Esophagus muscularis mucosa (tissue), 4 donors: ENCODE data around the gene MAFG. TPM values are rescaled to one million over a fixed set of nuclear protein-coding genes. Genes with fewer than 3 reads are reported as not detected.

ENCODE experiments used
- DNase-seq: peaks from one replicate; pipeline ENCODE4 v3.0.0-alpha.2; 2017; ENCODE audit errors: extremely low spot score
- H3K27ac ChIP-seq, 4 donors: fragments of 200-600 bp; sonication (generic); replicated peaks in 1 of 4; 1 replicate in 3 of 4; 2 replicates in 1 of 4; pipeline ENCODE4 v1.5.1; 2016 to 2019; ENCODE audit warnings: mild to moderate bottlenecking in 1 of 4
- H3K27me3 ChIP-seq, 4 donors: fragments of 200-600 bp; sonication (generic); one replicate each; pipeline versions ENCODE4 v1.5.1 to v1.6.0; 2016 to 2019
- H3K36me3 ChIP-seq, 4 donors: fragments of 200-600 bp; sonication (generic); one replicate each; pipeline ENCODE4 v1.5.1; 2016 to 2019
- H3K4me1 ChIP-seq, 4 donors: fragments of 200-600 bp; sonication (generic); one replicate each; pipeline ENCODE4 v1.5.1; 2016 to 2019
- H3K4me3 ChIP-seq, 4 donors: fragments of 200-600 bp; sonication (generic); 1 replicate in 2 of 4; 2 replicates in 2 of 4; pipeline ENCODE4 v1.5.1; 2016 to 2019; ENCODE audit warnings: mild to moderate bottlenecking in 4 of 4, moderate library complexity in 1 of 4
- H3K9me3 ChIP-seq, 4 donors: fragments of 200-600 bp; sonication (generic); 1 replicate in 3 of 4; 2 replicates in 1 of 4; pipeline ENCODE4 v1.5.1; 2016 to 2019
- EP300 ChIP-seq: sonication (generic); formaldehyde crosslinking; IDR thresholded peaks from one replicate; pipeline ENCODE4 v1.6.1; 2017; ENCODE audit warnings: antibody characterized with exemption
- POLR2A ChIP-seq: fragments of 450-650 bp; IDR thresholded peaks from one replicate; pipeline ENCODE4 v1.6.1; 2017; ENCODE audit warnings: antibody characterized with exemption, moderate library complexity, mild to moderate bottlenecking, low read depth
- POLR2AphosphoS5 ChIP-seq, 2 donors: sonication (generic); formaldehyde crosslinking; IDR thresholded peaks; one replicate each; pipeline ENCODE4 v1.6.1; 2017; ENCODE audit warnings: antibody characterized with exemption in 2 of 2
- WGBS: methylation state at CpG from one replicate; pipeline ENCODE4 v1.1.5; 2018; 5-methylcytosine and 5-hydroxymethylcytosine counted together
- intact Hi-C: fragments of 100-400 bp; cut with DNase I; formaldehyde crosslinking; loops from one replicate; pipeline ENCODE4 v1.15.1; 2023
- total RNA-seq, 4 donors: library from RNA; depleted of rRNA; stranded (reverse); fragments of >200 nt; gene quantifications; one replicate each; pipeline versions ENCODE4 v1.1.0 to v1.2.1, GENCODE V29; 2016
- TF ChIP-seq, protein P1 (sequence below), 3 experiments: fragments of 200-600 bp in 2 of 3; fragments of 450-650 bp in 1 of 3; sonication (generic) in 2 of 3; IDR thresholded peaks; one replicate each; pipeline ENCODE4 v1.5.1; 2017 to 2019; ENCODE audit warnings: antibody characterized with exemption in 3 of 3, mild to moderate bottlenecking in 2 of 3, moderate library complexity in 1 of 3

The MAFG gene
- total RNA-seq, 4 donors from 2014 or later, result 23.7 to 41.7 (median 33.6) TPM

DNA sequence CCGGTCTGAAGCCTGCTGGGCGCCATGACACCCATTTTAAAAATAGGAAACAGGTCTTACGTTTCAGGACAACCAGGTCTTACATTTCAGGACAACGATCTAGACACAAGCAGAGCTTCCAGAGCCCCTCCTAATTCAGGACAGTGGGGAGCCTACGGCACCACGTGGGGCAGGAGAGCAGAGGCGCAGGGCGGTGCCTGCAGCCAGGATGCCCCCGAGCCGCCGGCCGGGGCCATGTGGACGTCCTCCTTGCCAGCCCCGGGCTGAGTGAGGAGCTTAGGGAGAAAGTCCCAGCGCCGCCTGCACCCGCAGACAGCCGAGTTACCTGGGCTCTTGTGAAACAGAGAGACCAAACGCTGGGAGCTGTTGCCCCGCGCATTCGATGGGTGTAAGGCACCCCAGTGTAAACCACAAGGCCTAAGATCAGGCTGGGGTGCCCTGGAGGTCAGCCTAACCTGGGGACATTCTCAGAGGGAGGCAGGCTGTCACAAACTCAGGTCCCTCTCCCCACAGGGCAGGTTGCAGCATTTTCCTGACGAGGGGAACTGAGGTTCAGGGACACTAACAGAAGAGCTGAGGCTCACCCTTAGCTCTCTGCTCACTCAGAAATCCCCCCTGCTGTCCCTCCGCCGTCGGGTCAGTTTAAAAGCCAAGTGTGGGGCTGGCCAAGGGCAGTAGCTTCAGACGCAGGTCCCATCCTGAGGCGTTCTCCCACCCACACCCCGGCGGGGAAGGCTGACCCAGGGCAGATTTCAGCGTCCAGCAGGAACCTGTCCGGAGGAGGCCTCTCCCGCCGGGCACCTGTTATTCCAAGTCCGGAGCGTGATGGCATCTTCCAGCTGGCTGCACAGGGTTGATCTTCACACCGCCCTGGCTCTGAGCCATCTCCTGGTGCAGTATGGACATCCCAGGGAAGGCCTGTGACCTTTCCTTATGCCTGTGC, 35.2 kb upstream of the MAFG start:
- no peak overlapping the region for H3K27ac ChIP-seq
- peaks cover 10 to 90% (median 36%) of the 10 kb centered on the region in 4 donors for H3K27me3 ChIP-seq
- DNase-seq, result no peak
- no peaks in the 10 kb centered on the region for H3K36me3 ChIP-seq
- intact Hi-C loops, result no loop called here
- peaks cover 22 to 49% (median 38%) of the 10 kb centered on the region in 4 donors for H3K4me1 ChIP-seq
- TF ChIP-seq, protein P1, sequence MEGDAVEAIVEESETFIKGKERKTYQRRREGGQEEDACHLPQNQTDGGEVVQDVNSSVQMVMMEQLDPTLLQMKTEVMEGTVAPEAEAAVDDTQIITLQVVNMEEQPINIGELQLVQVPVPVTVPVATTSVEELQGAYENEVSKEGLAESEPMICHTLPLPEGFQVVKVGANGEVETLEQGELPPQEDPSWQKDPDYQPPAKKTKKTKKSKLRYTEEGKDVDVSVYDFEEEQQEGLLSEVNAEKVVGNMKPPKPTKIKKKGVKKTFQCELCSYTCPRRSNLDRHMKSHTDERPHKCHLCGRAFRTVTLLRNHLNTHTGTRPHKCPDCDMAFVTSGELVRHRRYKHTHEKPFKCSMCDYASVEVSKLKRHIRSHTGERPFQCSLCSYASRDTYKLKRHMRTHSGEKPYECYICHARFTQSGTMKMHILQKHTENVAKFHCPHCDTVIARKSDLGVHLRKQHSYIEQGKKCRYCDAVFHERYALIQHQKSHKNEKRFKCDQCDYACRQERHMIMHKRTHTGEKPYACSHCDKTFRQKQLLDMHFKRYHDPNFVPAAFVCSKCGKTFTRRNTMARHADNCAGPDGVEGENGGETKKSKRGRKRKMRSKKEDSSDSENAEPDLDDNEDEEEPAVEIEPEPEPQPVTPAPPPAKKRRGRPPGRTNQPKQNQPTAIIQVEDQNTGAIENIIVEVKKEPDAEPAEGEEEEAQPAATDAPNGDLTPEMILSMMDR (IDR thresholded peaks at IDR 0.05), result no peak
- TF ChIP-seq POLR2AphosphoS5 (IDR thresholded peaks at IDR 0.05) (no peak), POLR2A (no peak), EP300 (no peak)
- WGBS, result 66% methylated on average over 29 of the region's 37 CpGs
- H3K4me3 ChIP-seq, result no peak overlapping the region
- H3K9me3 ChIP-seq, result no peaks in the 10 kb centered on the region

DNA sequence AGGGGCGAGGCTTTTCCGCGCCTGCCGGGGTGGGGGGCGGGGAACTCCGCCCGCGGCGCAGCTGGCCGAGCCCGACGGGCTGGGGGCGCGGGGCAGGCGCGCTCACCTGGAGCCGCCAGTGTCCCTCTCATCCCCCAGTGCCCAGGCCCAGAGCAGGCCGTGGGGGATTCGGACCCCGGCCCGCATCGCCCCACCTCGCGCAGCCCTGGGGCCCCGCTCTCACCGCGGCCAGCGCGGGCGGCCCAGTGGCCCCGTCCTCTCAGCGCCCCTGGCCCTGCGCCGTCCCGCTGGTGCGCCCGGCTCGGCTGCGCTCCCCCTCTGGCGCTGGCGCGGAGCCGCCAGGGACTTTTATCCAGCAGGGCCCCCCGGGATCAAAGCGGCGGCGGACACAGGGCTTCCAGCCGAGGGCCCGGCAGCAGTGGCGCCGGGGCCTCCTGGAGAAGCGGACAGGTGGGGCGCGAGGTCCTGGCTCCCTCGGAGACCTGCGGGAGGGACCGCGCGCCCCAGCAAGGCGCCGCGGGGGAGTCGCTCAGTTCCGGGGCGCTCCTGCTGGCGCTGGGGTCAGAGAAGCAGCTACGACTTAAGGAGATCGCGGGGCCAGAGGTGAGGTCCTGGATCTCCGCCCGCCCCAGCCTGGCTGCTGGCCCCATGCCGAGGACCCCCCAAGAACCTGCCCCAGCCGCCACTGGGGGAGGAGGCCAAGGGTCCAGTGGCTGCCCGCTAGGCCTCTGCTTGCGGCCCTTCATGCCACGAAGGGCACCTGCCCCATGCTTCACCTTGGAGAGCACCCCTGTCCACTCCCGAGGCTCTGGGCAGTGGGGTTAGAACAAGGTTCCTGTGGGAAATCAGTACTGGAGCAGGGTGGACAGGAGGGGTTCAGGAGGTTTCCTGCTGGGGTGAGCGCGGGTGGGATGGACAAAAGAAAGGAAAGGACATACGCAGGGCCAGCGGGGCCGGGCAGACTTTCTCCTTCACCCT, 34.3 kb upstream of the MAFG start:
- DNase-seq, result no peak
- Histone ChIP-seq H3K4me3 (peak overlapping the region in 1 of 4 donors; percentile 62), H3K27ac (no peak overlapping the region), H3K27me3 (peaks cover 10 to 92% (median 37%) of the 10 kb centered on the region in 4 donors), H3K4me1 (peaks cover 16 to 39% (median 29%) of the 10 kb centered on the region in 4 donors), H3K9me3 (no peaks in the 10 kb centered on the region), H3K36me3 (no peaks in the 10 kb centered on the region)
- WGBS, result 25% methylated on average over 16 of the region's 82 CpGs
- TF ChIP-seq POLR2A, result no peak
- TF ChIP-seq, protein P1 (IDR thresholded peaks at IDR 0.05), result no peak
- no peak for TF ChIP-seq EP300
- no peak for TF ChIP-seq POLR2AphosphoS5 (IDR thresholded peaks at IDR 0.05)
- intact Hi-C loops, result no loop called here

- Histone ChIP-seq H3K4me1 (peaks cover 16 to 33% (median 27%) of the 10 kb centered on the region in 4 donors), H3K4me3 (peak within 1 kb of the TSS; percentile 52 to 62 (median 54)), H3K27ac (no peak within 1 kb of the TSS), H3K27me3 (peaks cover 10 to 94% (median 39%) of the 10 kb centered on the region in 4 donors), H3K36me3 (no peaks in the 10 kb centered on the region), H3K9me3 (no peaks in the 10 kb centered on the region)
- DNase-seq, result no peak
- intact Hi-C loops, result no loop called here
- no CpG with 5 or more reads among the region's 65 CpGs for WGBS
- TF ChIP-seq, protein P1 (IDR thresholded peaks at IDR 0.05), result peak in 1 of 3 experiments; percentile 25
- no peak for TF ChIP-seq POLR2A
- no peak for TF ChIP-seq POLR2AphosphoS5 (IDR thresholded peaks at IDR 0.05)
- TF ChIP-seq EP300, result no peak
Observed at GRCh38 chr17:81961087-81961511, 33.6 kb upstream of the MAFG start, which contains the start of gene NOTUM. NOTUM (minus strand) TSS chr17:81961187; CDS start chr17:81960909, 278 bp downstream.

DNA sequence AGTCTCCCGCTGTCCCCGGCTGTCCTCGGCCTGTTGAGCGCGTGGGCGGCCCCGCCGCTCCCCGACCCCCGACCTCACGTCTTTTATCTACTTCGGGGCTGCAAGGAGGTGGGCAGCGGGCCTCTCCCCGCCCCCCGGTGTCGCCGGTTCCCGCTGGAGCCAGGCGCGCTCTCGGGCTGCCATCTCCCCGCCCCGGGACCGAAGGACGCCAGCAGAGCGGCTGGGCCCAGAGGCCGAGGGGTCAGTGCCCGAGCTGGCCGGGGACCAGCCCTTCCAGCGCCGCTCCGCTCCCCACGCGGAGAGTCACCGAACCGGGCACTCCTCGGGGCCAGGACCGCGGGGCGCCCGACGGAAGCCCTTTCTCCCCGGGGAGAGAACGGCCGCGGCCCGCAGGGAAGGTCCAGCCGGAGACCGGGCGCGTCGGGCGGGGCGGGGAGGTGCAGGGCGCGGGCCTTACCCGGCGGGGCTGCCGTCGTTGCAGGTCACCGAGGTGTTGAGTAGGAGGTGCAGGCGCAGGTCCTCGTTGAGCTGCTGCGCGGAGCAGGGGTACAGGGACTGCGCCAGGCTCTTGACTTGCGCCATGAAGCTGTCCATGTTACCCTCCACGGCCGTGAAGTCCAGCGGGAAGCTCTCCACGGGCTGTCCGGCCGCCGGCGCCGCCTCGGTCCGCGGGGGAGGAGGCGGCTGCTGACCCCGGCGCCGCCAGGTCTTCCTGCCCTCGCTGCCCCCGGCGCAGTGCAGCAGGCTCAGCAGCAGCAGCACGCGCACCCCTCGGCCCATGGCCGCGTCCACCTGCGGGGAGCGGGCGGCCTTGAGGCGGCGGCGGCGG, 32.8 kb upstream of the MAFG start:
- H3K27ac ChIP-seq, result no peak overlapping the region
- no peak for DNase-seq
- intact Hi-C loops, result no loop called here
- TF ChIP-seq, protein P1 (IDR thresholded peaks at IDR 0.05), result no peak
- no peak for TF ChIP-seq POLR2A
- TF ChIP-seq POLR2AphosphoS5 (IDR thresholded peaks at IDR 0.05), result no peak
- TF ChIP-seq EP300, result no peak
- peak overlapping the region; percentile 52 to 62 (median 54) for H3K4me3 ChIP-seq
- peaks cover 10 to 97% (median 39%) of the 10 kb centered on the region in 4 donors for H3K27me3 ChIP-seq
- H3K9me3 ChIP-seq, result no peaks in the 10 kb centered on the region
- under 1% methylated on average over 22 of the region's 98 CpGs for WGBS
- H3K4me1 ChIP-seq, result peaks cover 16 to 33% (median 27%) of the 10 kb centered on the region in 4 donors
- no peaks in the 10 kb centered on the region for H3K36me3 ChIP-seq
